GM12878 (cell line): ENCODE data around the gene HBA2. TPM values are rescaled to one million over a fixed set of nuclear protein-coding genes. Genes with fewer than 3 reads are reported as not detected.

Experiments used
- ATAC-seq: fragments of 200-7000 bp; cut with Tn5 transposase; 3 replicates; pipeline ENCODE4 v1.9.1; 2020; ENCODE audit warnings: mild to moderate bottlenecking, moderate library complexity
- BruUV-seq: library from RNA; stranded (reverse); fragments of 400-500 nt; replicated peaks from 2 replicates; lab custom pipeline; 2021; lab: Mats Ljungman, UMichigan
- CTCF ChIA-PET: fragments of 300-600 bp; sonication (Branson Sonifier 250); formaldehyde crosslinking; extraction: SDS; loops from one replicate; lab custom pipeline; 2021; ENCODE audit warnings: inconsistent platforms; lab: Yijun Ruan, JAX
- POLR2A ChIA-PET: fragments of 350-600 bp; formaldehyde crosslinking; extraction: SDS; loops from one replicate; lab custom pipeline; 2021; ENCODE audit warnings: inconsistent platforms; lab: Charles Lee
- RAD21 ChIA-PET: fragments of 300-600 bp; sonication (Branson Sonifier 250); formaldehyde crosslinking; loops from one replicate; lab custom pipeline; 2023; ENCODE audit warnings: antibody characterized with exemption; ENCODE audit not compliant: unreplicated experiment; lab: Charles Lee
- SMC1A ChIA-PET: fragments of 300-600 bp; sonication (Branson Sonifier 250); formaldehyde crosslinking; loops from one replicate; lab custom pipeline; 2023; ENCODE audit not compliant: unreplicated experiment, uncharacterized antibody; lab: Charles Lee
- DNase-seq: peaks from one replicate; pipeline ENCODE4 v3.0.0-alpha.2; 2011; ENCODE audit warnings: low read depth, low spot score
- FAIRE-seq: peaks from 3 replicates; lab custom pipeline; 2011; peaks lifted over from hg19 to GRCh38; lab: Jason Lieb, UNC
- H2AFZ ChIP-seq: 2 replicates; pipeline ENCODE4 v1.6.0; 2011; ENCODE audit warnings: low read depth, low read length, control low read depth; ENCODE audit not compliant: control insufficient read depth
- H3K27ac ChIP-seq: 2 replicates; pipeline ENCODE4 v1.5.1; 2011; ENCODE audit warnings: control low read depth; ENCODE audit not compliant: control insufficient read depth, insufficient read depth
- H3K27me3 ChIP-seq, 2 experiments: replicated peaks in 1 of 2; 2 replicates each; pipeline versions ENCODE4 v1.6.0 to v1.6.1; 2011; ENCODE audit warnings: low read length in 1 of 2; ENCODE audit not compliant: control insufficient read depth in 2 of 2, insufficient read depth in 2 of 2
- H3K36me3 ChIP-seq, 2 experiments: 2 replicates each; pipeline ENCODE4 v1.5.1; 2011; ENCODE audit warnings: low read length in 1 of 2; ENCODE audit not compliant: control insufficient read depth in 2 of 2, insufficient read depth in 2 of 2
- H3K4me1 ChIP-seq: 2 replicates; pipeline ENCODE4 v1.6.1; 2011; ENCODE audit warnings: mild to moderate bottlenecking, low read length, moderate library complexity, mixed read lengths; ENCODE audit not compliant: control insufficient read depth, insufficient read depth
- H3K4me2 ChIP-seq: 2 replicates; pipeline ENCODE4 v1.6.0; 2011; ENCODE audit warnings: control low read depth; ENCODE audit not compliant: control insufficient read depth, insufficient read depth
- H3K4me3 ChIP-seq: fragments of 200-600 bp; sonication (generic); 2 replicates; pipeline ENCODE4 v1.5.1; 2016
- H3K79me2 ChIP-seq: 2 replicates; pipeline ENCODE4 v1.6.0; 2011; ENCODE audit warnings: low read length; ENCODE audit not compliant: control insufficient read depth, insufficient read depth
- H3K9ac ChIP-seq: 2 replicates; pipeline ENCODE4 v1.8.0; 2011; ENCODE audit warnings: low read length, control low read depth, mixed read lengths; ENCODE audit not compliant: control insufficient read depth, insufficient read depth
- H3K9me3 ChIP-seq: replicated peaks from 3 replicates; pipeline ENCODE4 v1.5.1; 2011; ENCODE audit warnings: mild to moderate bottlenecking, low read length; ENCODE audit not compliant: control insufficient read depth, insufficient read depth
- H4K20me1 ChIP-seq: 2 replicates; pipeline ENCODE4 v1.6.0; 2011; ENCODE audit not compliant: control insufficient read depth, insufficient read depth
- CHD2 ChIP-seq: IDR thresholded peaks from 2 replicates; pipeline ENCODE4 v1.6.1; 2011; ENCODE audit warnings: low read depth, low read length, improper control_type of control experiment, borderline replicate concordance
- DPF2 ChIP-seq: fragments of 450-650 bp; IDR thresholded peaks from 2 replicates; pipeline ENCODE4 v1.6.1; 2017; ENCODE audit warnings: mild to moderate bottlenecking
- E2F8 ChIP-seq: fragments of 450-650 bp; IDR thresholded peaks from 2 replicates; pipeline ENCODE4 v1.6.1; 2018; ENCODE audit warnings: mild to moderate bottlenecking, low read depth, moderate library complexity; ENCODE audit not compliant: partially characterized antibody
- KAT2A ChIP-seq: conservative IDR thresholded peaks from 2 replicates; pipeline ENCODE4 v1.6.1; 2011; ENCODE audit warnings: low read depth, low read length; ENCODE audit not compliant: control insufficient read depth
- MTA2 ChIP-seq: fragments of 450-650 bp; IDR thresholded peaks from 2 replicates; pipeline ENCODE4 v1.6.1; 2016; ENCODE audit warnings: low read depth, mild to moderate bottlenecking, moderate library complexity
- MYB ChIP-seq: fragments of 150-350 bp; IDR thresholded peaks from 2 replicates; pipeline ENCODE4 v1.6.1; 2014; ENCODE audit warnings: mild to moderate bottlenecking, low read depth, low read length, borderline replicate concordance
- NFYB ChIP-seq: IDR thresholded peaks from 2 replicates; pipeline ENCODE4 v1.6.1; 2011; ENCODE audit warnings: low read depth, mild to moderate bottlenecking, low read length, improper control_type of control experiment, moderate library complexity; ENCODE audit not compliant: insufficient read depth
- PML ChIP-seq: IDR thresholded peaks from 2 replicates; pipeline ENCODE4 v1.6.1; 2012; ENCODE audit warnings: low read length, inconsistent platforms
- RELA ChIP-seq: fragments of 450-650 bp; IDR thresholded peaks from 2 replicates; pipeline ENCODE4 v1.8.0; 2014; ENCODE audit warnings: borderline replicate concordance; ENCODE audit not compliant: partially characterized antibody
- SUZ12 ChIP-seq: fragments of 200-600 bp; sonication (generic); IDR thresholded peaks from one replicate; pipeline ENCODE4 v1.6.1; 2018; ENCODE audit warnings: antibody characterized with exemption, mild to moderate bottlenecking; ENCODE audit not compliant: unreplicated experiment
- TAF1 ChIP-seq: IDR thresholded peaks from 2 replicates; pipeline ENCODE4 v1.6.1; 2011; ENCODE audit warnings: mild to moderate bottlenecking, low read depth, low read length, borderline replicate concordance
- ZBED1 ChIP-seq: IDR thresholded peaks from 2 replicates; pipeline ENCODE4 v1.6.1; 2016; ENCODE audit warnings: borderline replicate concordance
- ZNF24 ChIP-seq: fragments of 450-650 bp; IDR thresholded peaks from 2 replicates; pipeline ENCODE4 v1.6.1; 2017; ENCODE audit warnings: antibody characterized with exemption, mild to moderate bottlenecking
- WGBS: methylation state at CpG from one replicate; pipeline ENCODE4 v1.1.6; 2016; ENCODE audit warnings: low lambda C conversion rate; ENCODE audit not compliant: insufficient replicate concordance, insufficient coverage; ENCODE audit errors: missing lambda C conversion rate; 5-methylcytosine and 5-hydroxymethylcytosine counted together
- in situ Hi-C: fragments of 300-500 bp; cut with MboI; formaldehyde crosslinking; loops from 9 replicates; pipeline ENCODE4 v1.14.3; 2018; ENCODE audit warnings: mixed read lengths
- intact Hi-C: fragments of 100-400 bp; cut with micrococcal nuclease; formaldehyde crosslinking; loops from one replicate; pipeline ENCODE4 v1.14.2; 2022; ENCODE audit not compliant: unreplicated experiment
- polyA plus RNA-seq, 11 experiments: library from polyadenylated mRNA; depleted of rRNA in 4 of 11; unstranded in 6 of 11; stranded (reverse) in 5 of 11; fragments of >200 nt; fragmentation: Nextera tagmentation in 4 of 11; fragmentation: Illumina TruSeq in 1 of 11; extraction: Ambion mirVana in 4 of 11; extraction: Trizol in 1 of 11; gene quantifications; 1 replicate in 1 of 11; 2 replicates in 10 of 11; pipeline versions ENCODE4 v1.2.1 to v1.2.3, GENCODE V29; 2011 to 2016; ENCODE audit warnings: inconsistent platforms in 2 of 11, missing spikeins in 2 of 11, low read depth in 1 of 11
- total RNA-seq, 4 experiments: library from RNA; depleted of rRNA in 3 of 4; stranded (reverse); fragments of >200 nt in 3 of 4; fragmentation: Illumina TruSeq in 1 of 4; extraction: Trizol in 1 of 4; gene quantifications; 2 replicates each; pipeline versions ENCODE4 v1.2.1 to v1.2.3, GENCODE V29; 2013 to 2021

Gene HBA2
- total and polyA plus RNA-seq, 10 of the 15 experiments (the other 5 are each of a cell fraction or from before 2014, with no cell fraction given), result 0.30 to 0.96 (median 0.92) TPM; not detected in 7

DNA sequence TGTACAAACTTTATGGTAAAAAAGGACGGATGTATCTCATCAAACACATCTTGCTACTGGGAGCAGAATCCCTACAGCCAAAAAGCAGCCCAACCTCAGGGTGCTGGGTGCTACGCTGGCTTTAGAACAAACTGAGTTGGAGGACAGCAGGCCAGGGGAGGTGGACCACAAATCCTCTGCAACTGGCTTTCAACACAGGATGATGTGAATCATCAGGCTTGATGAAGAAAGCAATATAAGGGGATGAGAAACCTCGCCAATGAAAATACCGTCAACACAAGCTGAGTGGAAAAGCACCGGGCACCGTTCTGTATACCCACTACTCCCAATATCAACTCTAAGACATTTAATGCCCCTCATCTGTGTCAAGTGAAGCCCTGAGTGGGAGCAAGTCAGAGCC, 21.8 kb downstream of the HBA2 start (continued):
- TF ChIP-seq DPF2, result no peak
- no peak for TF ChIP-seq MTA2
- TF ChIP-seq NFYB, result no peak
- no peak for TF ChIP-seq MYB
- TF ChIP-seq CHD2, result no peak
- TF ChIP-seq, all 136 proteins: peak for 0

GRCh38 chr16:200388-200787, 27.7 kb downstream of the HBA2 start:
- no peak for DNase-seq
- FAIRE-seq, result no peak
- H3K79me2 ChIP-seq, result no peaks in the 10 kb centered on the region
- H3K4me3 ChIP-seq, result no peak overlapping the region
- no peak for ATAC-seq
- H3K4me2 ChIP-seq, result no peak overlapping the region
- no peak overlapping the region for H3K27ac ChIP-seq
- H3K9me3 ChIP-seq, result no peaks in the 10 kb centered on the region
- ChIA-PET RAD21 (no interaction called here), CTCF (no interaction called here), POLR2A (interaction anchor here (0.5 kb wide), 1 partner anchor 137 kb away, joined by 3 read pairs; no protein-coding TSS in a partner anchor), SMC1A (interaction anchor here (0.6 kb wide), 1 partner anchor 35 kb away, joined by 3 read pairs; the partner anchor contains the start of gene FAM234A)
- H2AFZ ChIP-seq, result no peak overlapping the region
- 85% methylated on average over 4 of the region's 5 CpGs for WGBS
- H3K4me1 ChIP-seq, result no peaks in the 10 kb centered on the region
- in situ Hi-C loops (no loop called here), intact Hi-C loops (no loop called here)
- no peak overlapping the region for H3K9ac ChIP-seq
- H4K20me1 ChIP-seq, result no peaks in the 10 kb centered on the region
- TF ChIP-seq ZBED1 (no peak), SUZ12 (no peak), ZNF24 (no peak), PML (no peak), E2F8 (no peak), KAT2A (no peak), TAF1 (no peak), RELA (no peak)
- no TSS peak for BruUV-seq
- peaks cover 14 to 25% of the 10 kb centered on the region in 2 experiments for H3K36me3 ChIP-seq
- H3K27me3 ChIP-seq, result no peaks in the 10 kb centered on the region
